Gastrocnemius medialis (tissue), 4 donors: ENCODE measurements around the gene RGS13. TPM values are rescaled to one million over a fixed set of nuclear protein-coding genes. Genes with fewer than 3 reads are reported as not detected.

Source experiments
- ATAC-seq, 2 donors: fragments of 150-250 bp; one replicate each; pipeline ENCODE4 v1.9.1; 2016
- DNase-seq, 2 donors: peaks; one replicate each; pipeline ENCODE4 v3.0.0-alpha.2; 2019
- H3K27ac ChIP-seq, 4 donors: fragments of 200-600 bp; sonication (generic); 1 replicate in 1 of 4; 2 replicates in 3 of 4; pipeline ENCODE4 v1.5.1; 2016 to 2018; ENCODE audit warnings: mild to moderate bottlenecking in 2 of 4, moderate library complexity in 1 of 4
- H3K27me3 ChIP-seq, 3 donors: fragments of 200-600 bp; sonication (generic) in 2 of 3; 1 replicate in 1 of 3; 2 replicates in 2 of 3; pipeline versions ENCODE4 v1.5.1 to v1.6.0; 2016 to 2019; ENCODE audit warnings: mild to moderate bottlenecking in 1 of 3, moderate library complexity in 1 of 3
- H3K36me3 ChIP-seq, 2 donors: fragments of 200-600 bp; sonication (generic) in 1 of 2; one replicate each; pipeline ENCODE4 v1.5.1; 2017 to 2018
- H3K4me1 ChIP-seq, 2 donors: fragments of 200-600 bp; sonication (generic) in 1 of 2; one replicate each; pipeline ENCODE4 v1.5.1; 2016 to 2017; ENCODE audit warnings: mild to moderate bottlenecking in 2 of 2
- H3K4me3 ChIP-seq, 4 donors: fragments of 200-600 bp; sonication (generic) in 3 of 4; 1 replicate in 1 of 4; 2 replicates in 3 of 4; pipeline ENCODE4 v1.5.1; 2016 to 2019; ENCODE audit warnings: mild to moderate bottlenecking in 2 of 4
- H3K9me3 ChIP-seq, 3 donors: fragments of 200-600 bp; sonication (generic) in 2 of 3; 1 replicate in 1 of 3; 2 replicates in 2 of 3; pipeline ENCODE4 v1.5.1; 2016 to 2019
- POLR2A ChIP-seq, 2 donors: fragments of 450-650 bp; IDR thresholded peaks; one replicate each; pipeline ENCODE4 v1.6.1; 2017; ENCODE audit warnings: antibody characterized with exemption in 2 of 2, mild to moderate bottlenecking in 2 of 2, moderate library complexity in 2 of 2
- in situ Hi-C, 4 donors: fragments of 200-750 bp; cut with MboI; loops; one replicate each; pipeline versions ENCODE4 v1.15.0 to v1.8.0; 2017; ENCODE audit warnings: low sequenced_read_pairs in 4 of 4
- intact Hi-C: fragments of 100-400 bp; cut with DNase I; formaldehyde crosslinking; loops from one replicate; pipeline ENCODE4 v1.15.1; 2023; ENCODE audit warnings: low total_unique reads
- total RNA-seq, 4 donors: library from RNA; depleted of rRNA; stranded (reverse); fragments of >200 nt; gene quantifications; one replicate each; pipeline versions ENCODE4 v1.1.0 to v1.2.3, GENCODE V29; 2016
- TF ChIP-seq, protein P1 (sequence below), 5 experiments: fragments of 450-650 bp in 3 of 5; fragments of 200-600 bp in 2 of 5; sonication (generic) in 2 of 5; IDR thresholded peaks in 4 of 5; conservative IDR thresholded peaks in 1 of 5; 1 replicate in 4 of 5; 2 replicates in 1 of 5; pipeline ENCODE4 v1.5.1; 2016 to 2019; ENCODE audit warnings: antibody characterized with exemption in 5 of 5, mild to moderate bottlenecking in 3 of 5, moderate library complexity in 3 of 5

RGS13 gene
- total RNA-seq, 4 donors from 2014 or later: not detected

DNA sequence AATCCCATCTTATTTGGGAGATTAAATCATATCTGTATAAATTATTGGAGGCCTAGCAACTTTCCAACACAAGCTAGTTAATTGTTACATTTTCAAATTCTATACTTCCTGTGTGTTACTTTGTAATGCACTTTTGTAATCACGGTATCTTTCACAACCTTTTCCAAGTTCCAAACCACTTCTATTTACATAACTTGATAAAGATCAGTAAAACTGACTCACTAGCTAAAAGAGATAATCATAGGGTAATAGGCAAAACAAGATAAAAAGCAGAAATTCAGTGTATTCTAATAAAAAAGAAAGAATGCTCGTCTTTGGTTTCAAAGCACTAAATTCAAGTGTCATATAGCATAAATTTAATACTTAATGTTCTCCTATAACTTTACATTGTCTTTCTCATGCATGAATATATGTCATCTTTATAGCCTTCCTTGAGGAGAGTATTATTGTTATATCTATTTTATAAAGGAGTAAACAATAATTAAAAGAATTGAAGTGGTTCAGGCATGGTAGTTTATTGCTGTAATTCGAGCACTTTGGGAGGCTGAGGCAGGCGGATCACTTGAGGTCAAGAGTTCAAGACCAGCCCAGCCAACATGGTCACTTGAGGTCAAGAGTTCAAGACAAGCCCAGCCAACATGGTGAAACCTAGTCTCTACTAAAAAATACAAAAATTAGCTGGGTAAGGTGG is 66.4 kb downstream of the RGS13 start:
- Histone ChIP-seq H3K9me3 (no peaks in the 10 kb centered on the region), H3K27ac (no peak overlapping the region), H3K4me3 (no peak overlapping the region), H3K27me3 (no peaks in the 10 kb centered on the region), H3K4me1 (no peaks in the 10 kb centered on the region), H3K36me3 (no peaks in the 10 kb centered on the region)
- in situ Hi-C loops (no loop called here), intact Hi-C loops (no loop called here)
- TF ChIP-seq, protein P1, sequence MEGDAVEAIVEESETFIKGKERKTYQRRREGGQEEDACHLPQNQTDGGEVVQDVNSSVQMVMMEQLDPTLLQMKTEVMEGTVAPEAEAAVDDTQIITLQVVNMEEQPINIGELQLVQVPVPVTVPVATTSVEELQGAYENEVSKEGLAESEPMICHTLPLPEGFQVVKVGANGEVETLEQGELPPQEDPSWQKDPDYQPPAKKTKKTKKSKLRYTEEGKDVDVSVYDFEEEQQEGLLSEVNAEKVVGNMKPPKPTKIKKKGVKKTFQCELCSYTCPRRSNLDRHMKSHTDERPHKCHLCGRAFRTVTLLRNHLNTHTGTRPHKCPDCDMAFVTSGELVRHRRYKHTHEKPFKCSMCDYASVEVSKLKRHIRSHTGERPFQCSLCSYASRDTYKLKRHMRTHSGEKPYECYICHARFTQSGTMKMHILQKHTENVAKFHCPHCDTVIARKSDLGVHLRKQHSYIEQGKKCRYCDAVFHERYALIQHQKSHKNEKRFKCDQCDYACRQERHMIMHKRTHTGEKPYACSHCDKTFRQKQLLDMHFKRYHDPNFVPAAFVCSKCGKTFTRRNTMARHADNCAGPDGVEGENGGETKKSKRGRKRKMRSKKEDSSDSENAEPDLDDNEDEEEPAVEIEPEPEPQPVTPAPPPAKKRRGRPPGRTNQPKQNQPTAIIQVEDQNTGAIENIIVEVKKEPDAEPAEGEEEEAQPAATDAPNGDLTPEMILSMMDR (IDR thresholded peaks at IDR 0.05 in 4 of 5, conservative IDR thresholded peaks at IDR 0.05 in 1 of 5): no peak
- TF ChIP-seq POLR2A (IDR thresholded peaks at IDR 0.05): no peak
- ATAC-seq: no peak
- no peak for DNase-seq

DNA sequence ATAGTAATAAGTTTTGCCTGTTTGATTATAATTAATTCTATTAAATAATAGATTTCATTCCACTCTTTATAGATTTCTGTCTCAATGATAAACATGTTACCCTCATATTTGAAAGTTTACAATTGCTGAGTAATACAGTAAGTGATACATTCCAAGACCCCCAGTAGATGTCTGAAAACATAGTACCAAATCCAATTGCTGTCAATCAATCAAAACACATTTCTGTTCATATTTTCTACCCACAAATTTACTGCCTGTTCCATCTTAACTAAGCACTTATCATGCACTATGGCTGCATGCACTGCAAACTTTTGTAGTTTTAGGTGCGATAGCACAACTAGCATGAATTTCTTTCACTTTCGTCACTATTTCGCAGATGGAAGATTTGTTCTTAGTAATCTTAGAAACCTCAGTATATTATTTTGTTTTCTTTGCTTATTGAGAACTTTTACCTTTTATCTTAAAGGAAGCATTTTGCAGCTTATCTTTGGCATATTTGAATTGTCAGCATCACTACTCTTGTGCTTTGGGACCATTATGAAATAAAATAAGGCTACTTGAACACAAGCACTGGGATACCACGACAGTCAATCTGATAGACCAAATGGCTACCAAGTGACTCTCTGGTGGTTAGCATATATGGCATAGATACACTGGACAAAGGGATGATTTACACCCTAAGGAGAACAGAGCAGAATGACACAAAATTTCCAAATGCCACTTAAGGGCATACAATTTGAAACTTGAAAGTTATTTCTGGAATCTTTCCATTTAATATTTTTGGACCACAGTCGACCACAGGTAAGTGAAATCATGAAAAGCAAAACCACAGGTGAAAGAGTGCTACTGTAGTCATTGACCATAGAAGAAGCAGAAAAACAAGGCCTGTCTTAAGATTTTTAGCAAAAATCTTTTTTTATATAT is 67.6 kb downstream of the RGS13 start:
- Histone ChIP-seq H3K36me3 (no peaks in the 10 kb centered on the region), H3K27me3 (no peaks in the 10 kb centered on the region), H3K4me1 (no peaks in the 10 kb centered on the region), H3K9me3 (no peaks in the 10 kb centered on the region), H3K27ac (no peak overlapping the region), H3K4me3 (no peak overlapping the region)
- in situ Hi-C loops (no loop called here), intact Hi-C loops (no loop called here)
- TF ChIP-seq, protein P1 (IDR thresholded peaks at IDR 0.05 in 4 of 5, conservative IDR thresholded peaks at IDR 0.05 in 1 of 5): no peak
- no peak for TF ChIP-seq POLR2A (IDR thresholded peaks at IDR 0.05)
- ATAC-seq (no peak), DNase-seq (no peak)

DNA sequence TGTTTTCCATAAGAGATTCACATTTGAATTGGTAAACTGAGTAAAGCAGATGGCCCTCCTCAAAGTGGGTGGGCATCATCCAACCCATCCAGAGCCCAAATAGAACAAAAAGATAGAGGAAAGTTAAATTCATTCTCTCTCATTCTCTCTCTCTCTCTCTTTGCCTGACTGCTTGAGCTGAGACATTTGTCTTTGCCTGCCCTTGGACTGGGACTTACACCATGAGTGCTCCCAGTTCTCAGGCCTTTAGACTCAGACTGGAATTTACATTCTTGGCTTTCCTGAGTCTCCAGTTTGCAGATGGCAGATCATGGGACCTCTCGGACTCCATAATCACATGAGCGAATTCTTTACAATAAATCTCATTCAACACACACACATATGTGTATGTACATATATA is 69.6 kb downstream of the RGS13 start:
- intact Hi-C loops: no loop called here
- Histone ChIP-seq H3K27ac (no peak overlapping the region), H3K4me1 (no peaks in the 10 kb centered on the region), H3K36me3 (no peaks in the 10 kb centered on the region), H3K27me3 (no peaks in the 10 kb centered on the region), H3K9me3 (no peaks in the 10 kb centered on the region), H3K4me3 (no peak overlapping the region)
- DNase-seq (no peak), ATAC-seq (no peak)
- TF ChIP-seq, protein P1 (IDR thresholded peaks at IDR 0.05 in 4 of 5, conservative IDR thresholded peaks at IDR 0.05 in 1 of 5): no peak
- TF ChIP-seq POLR2A (IDR thresholded peaks at IDR 0.05): no peak
- in situ Hi-C loops: no loop called here

DNA sequence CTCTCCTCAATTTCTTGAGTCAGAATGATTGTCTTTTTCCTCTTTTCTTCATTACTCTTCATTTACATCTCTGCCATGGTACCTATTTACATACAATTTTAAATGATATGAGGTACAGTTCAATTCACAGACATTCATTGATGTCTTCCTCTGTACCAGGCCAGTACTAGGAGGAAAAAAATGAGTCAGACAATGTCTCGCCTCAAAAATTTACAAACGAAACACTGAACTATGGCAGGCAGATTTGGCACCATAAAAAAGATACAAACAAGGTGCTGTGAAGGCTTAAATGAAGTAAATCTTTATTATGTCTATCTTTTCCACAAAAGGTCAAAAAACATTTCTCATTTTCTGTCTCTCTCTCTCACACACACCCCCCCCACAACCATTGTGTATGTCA is 71.0 kb downstream of the RGS13 start:
- H3K27ac ChIP-seq: no peak overlapping the region

More for the DNA sequence above, 71.0 kb downstream of the RGS13 start:
- Histone ChIP-seq H3K27me3 (no peaks in the 10 kb centered on the region), H3K4me3 (no peak overlapping the region), H3K36me3 (no peaks in the 10 kb centered on the region), H3K9me3 (no peaks in the 10 kb centered on the region), H3K4me1 (no peaks in the 10 kb centered on the region)
- TF ChIP-seq, protein P1 (IDR thresholded peaks at IDR 0.05 in 4 of 5, conservative IDR thresholded peaks at IDR 0.05 in 1 of 5): no peak
- TF ChIP-seq POLR2A (IDR thresholded peaks at IDR 0.05): no peak
- no peak for ATAC-seq
- DNase-seq: no peak
- in situ Hi-C loops (no loop called here), intact Hi-C loops (no loop called here)
